GM13977 (cell line): ENCODE results near the gene MMP23B.
A peak's percentile ranks its signal among the peaks of the same experiment; 100 is the strongest.
"Not testable (repeated sequence)": the region's sequence is repeated elsewhere in the genome, so short reads cannot be mapped to it uniquely, and the experiment has no call there.

ENCODE experiments used
- DNase-seq: peaks from one replicate; pipeline ENCODE4 v3.0.0; 2012; ENCODE audit warnings: low spot score
- CTCF ChIP-seq: IDR thresholded peaks from 2 replicates; pipeline ENCODE4 v1.5.1; 2012; ENCODE audit warnings: mild to moderate bottlenecking, control low read depth; ENCODE audit not compliant: insufficient read depth; ENCODE audit errors: extremely low read depth, missing control alignments
- in situ Hi-C: fragments of 300-500 bp; cut with MboI; formaldehyde crosslinking; loops from one replicate; pipeline ENCODE4 v1.12.0; 2022; ENCODE audit warnings: low sequenced_read_pairs, low pct_unique_long_range_greater_than_20kb, mixed read lengths, inconsistent platforms; ENCODE audit not compliant: unreplicated experiment

MMP23B gene

GRCh38 chr1:1627829-1628753 lies 3.9 kb upstream of the MMP23B start:
- TF ChIP-seq CTCF: no peak
- no peak for DNase-seq
- in situ Hi-C loops: no loop called here

- in situ Hi-C loops: no loop called here
- no peak for DNase-seq
- TF ChIP-seq CTCF: no peak
Observed at GRCh38 chr1:1628754-1629429, 3.1 kb upstream of the MMP23B start.

DNA sequence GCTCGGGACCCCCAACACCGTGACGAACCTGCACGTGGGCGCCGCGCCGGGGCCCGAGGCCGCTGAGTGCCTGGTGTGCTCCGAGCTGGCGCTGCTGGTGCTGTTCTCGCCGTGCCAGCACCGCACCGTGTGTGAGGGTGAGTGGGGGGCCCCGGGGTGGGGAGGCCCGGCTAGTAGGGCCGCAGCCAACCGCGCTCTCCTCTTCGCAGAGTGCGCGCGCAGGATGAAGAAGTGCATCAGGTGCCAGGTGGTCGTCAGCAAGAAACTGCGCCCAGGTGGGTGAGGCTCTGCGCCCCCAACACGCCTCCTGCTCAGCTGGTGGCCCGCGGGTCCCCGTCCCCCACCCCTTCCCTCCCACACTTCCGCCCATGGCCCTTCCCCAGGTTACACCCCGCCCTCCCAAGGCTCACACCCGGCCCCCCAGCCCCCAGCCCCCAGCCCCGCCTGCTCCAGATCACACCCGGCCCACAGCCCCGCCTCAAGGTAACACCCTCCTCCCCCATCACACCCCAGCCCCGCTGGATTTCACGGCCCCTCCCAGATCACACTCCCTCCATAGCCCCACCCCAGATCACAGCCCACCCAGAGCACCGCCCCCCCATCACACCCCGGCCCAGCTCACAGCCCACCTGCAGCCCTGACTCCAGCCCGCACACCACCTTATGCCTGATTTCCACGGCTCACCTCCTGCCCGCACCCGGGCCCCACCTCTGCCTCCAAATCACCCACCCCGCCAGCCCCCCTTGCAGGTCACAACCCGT lies 2.4 kb upstream of the MMP23B start:
- in situ Hi-C loops: no loop called here
- no peak for TF ChIP-seq CTCF
- peak; percentile 90 for DNase-seq

- TF ChIP-seq CTCF: no peak
- peak; percentile 100 for DNase-seq
- in situ Hi-C loops: no loop called here
Observed at GRCh38 chr1:1630191-1630964, 1.6 kb upstream of the MMP23B start.

- DNase-seq: no peak
- in situ Hi-C loops: no loop called here
- no peak for TF ChIP-seq CTCF
Observed at GRCh38 chr1:1630965-1631781, 800 bp upstream of the MMP23B start.

- in situ Hi-C loops, DNase-seq: not testable (repeated sequence)
Observed at GRCh38 chr1:1633409-1633808, 1.4 kb downstream of the MMP23B start.

DNA sequence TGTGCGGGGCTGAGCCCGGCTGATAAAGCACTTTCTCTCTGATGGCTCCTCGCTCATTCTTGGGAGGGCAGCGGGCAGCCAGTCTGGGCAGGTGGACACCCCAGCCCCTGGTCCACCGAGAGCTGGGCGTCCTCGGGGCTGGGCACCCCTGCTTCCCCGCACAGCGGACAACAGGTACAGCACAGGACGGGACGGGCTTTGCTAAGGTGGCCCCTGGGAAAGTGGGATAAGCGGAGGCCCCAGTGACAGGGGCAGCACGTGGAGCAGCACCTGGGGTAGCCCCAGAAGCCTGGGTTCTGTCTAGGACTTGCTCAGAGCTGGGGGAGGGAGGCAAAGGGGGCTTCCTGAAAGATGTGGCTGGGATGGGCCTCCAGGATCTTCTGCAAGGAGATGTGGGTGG lies 2.6 kb downstream of the MMP23B start:
- DNase-seq, in situ Hi-C loops: not testable (repeated sequence)

DNA sequence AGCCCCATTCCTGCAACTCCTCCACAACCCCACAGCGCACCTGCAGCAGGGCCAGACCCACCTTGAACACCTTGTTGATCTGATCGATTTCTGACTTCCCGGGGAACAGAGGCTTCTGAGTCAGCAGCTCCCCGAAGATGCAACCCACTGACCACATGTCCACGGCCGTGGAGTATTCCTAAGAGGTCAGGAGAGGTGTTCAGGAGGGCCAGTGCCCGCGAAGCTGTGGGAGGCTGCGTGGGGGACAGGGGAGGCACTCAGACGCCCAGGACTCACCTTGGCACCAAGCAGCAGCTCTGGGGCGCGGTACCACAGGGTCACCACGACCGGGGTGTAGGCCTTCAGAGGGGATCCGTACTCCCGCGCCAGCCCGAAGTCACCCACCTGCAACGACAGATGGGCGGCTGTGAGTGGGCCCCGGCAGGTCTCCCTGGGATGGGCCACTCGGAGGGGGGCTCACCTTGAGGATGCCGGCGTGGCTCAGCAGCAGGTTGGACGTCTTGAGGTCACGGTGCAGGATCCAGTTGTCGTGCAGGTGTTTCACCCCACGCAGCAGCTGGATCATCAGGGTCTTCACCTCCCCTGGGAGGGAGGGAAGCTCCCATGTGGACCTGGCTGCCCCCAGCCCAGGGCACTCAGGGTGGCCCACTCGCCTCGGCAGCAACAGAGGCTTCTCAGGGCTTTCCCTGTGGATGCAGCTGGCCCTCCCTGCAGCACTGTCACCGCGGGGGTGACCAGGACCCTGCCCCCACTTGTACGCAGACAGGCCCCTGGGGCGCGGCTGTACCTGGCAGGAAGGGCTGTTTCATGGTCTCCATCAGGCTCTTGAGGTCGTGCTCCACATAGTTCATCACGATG lies 4.9 kb downstream of the MMP23B start:
- in situ Hi-C loops: not testable (repeated sequence)

GRCh38 chr1:1637479-1637875 lies 5.5 kb downstream of the MMP23B start:
- in situ Hi-C loops, DNase-seq: not testable (repeated sequence)

More for the DNA sequence above, 4.9 kb downstream of the MMP23B start:
- DNase-seq: not testable (repeated sequence)
